Superior temporal gyrus (tissue), 1 donor: ENCODE measurements around the gene SMAD3.

ENCODE experiments used
- DNase-seq: peaks from one replicate; pipeline ENCODE4 v3.0.0-alpha.2; 2016; ENCODE audit errors: extremely low spot score

SMAD3 gene

DNA sequence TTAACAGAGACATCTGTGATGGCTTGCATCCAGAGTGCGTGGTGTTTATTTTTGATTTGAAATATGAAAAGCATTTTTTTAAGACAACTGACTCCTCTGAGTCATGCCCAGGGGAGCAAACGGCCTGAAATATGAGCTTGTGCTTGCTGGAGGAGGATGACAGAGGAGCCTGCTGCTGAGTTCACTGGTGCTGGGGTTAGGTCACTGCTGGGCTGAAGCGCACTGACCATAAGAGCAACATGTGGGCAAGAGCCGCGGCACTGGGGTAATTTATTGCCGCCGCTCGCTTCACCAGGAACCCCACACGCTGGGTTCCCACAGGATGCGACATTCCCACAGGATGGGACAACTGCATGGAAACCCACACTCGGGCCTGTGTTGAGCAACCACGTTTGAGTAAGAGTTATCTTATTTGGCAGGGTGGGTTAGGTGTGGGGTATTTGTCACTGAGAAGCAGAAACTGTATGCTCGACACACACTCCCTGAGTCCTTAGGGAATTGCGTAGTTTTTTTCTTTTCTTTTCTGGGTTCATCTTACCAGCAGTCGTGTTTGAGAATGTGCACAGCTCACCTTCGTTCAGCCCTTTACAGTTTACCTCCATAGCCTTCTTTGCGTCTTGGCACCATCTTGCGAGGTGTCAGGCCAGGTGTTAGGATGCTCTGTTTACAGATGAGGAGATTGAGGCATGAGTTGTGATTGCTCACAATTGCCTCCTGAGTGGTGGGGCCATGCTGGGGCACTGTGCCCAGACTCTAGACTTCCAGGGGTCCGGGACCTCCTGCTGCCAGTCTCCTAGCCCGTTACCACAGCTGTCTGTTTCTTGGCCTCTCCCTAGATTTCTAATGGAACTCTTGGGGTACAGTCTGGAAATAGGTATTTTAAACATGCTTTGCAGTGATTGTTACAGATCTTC, 60.4 kb downstream of the SMAD3 start:
- DNase-seq = peak; percentile 55

DNA sequence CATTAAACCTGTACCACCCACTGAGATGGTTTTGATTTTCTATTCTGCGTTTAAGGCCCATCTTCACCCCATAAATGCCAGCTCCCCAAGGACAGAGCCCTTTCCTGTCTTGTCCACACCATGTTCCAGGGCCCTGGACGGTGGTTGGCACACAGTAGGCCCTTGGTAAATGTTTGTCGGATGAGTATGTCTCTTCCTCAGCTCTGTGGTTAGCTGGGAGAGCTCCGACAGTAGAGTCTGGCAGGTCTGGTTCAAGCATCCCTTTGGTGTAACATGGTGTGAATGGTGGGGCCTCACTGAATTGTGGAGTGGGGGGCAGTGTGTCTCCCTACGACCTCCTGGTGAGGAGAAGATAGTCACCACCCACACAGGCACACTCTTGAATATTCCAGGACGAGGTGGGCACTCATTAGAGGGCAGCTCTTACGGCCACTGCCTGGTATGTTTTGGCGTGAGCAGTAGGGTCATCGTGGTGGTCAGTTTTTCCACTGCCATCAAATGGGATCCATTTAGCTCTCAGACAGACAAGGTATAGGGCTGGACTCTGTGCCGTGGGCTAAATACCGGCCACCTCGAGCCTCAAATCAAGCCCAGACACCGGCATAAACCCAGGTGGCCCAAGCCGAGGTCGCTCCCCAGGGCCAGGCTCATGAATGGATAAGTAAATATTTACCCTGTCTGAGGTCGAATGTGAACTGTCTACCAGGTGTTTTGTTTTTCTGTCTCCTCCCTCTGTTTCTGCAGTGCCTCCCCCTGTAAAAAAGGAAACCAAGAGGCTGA, 61.3 kb downstream of the SMAD3 start:
- no peak for DNase-seq

DNA sequence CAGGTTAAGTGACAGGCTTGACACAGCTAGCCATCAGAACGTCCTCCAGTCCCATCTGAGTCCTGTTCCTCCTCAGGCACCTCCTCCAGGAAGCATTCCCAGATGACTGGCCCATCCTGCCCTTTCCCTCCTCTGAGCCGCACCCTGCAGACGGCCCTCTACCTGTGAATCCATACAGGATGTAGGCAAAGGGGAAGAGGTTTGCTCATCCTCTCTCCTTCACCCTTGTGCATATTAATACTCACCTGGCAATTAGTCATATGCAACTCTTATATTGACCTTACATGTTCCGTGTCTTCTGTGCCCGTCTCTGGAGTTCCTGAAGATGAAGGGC, 61.9 kb downstream of the SMAD3 start:
- no peak for DNase-seq

DNA sequence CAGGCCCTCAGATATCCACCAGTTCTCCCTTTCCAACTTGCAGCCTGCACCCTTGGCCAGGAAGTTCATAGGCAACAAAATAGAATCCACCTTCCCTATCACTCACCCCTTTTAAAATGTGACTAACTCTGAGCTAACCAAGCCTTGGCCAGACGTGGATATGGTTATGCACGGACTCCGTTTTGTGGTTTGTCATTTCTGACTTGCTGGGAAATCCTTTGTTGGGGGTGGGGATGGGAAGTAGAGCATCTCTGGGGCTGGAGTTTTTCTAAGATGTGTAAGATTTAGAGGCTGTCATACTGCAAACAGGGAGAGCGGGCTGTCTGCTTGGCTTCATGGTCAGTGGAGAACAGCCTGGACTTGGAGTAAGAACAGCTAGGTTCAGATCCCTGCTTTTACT, 62.6 kb downstream of the SMAD3 start:
- DNase-seq = no peak

DNA sequence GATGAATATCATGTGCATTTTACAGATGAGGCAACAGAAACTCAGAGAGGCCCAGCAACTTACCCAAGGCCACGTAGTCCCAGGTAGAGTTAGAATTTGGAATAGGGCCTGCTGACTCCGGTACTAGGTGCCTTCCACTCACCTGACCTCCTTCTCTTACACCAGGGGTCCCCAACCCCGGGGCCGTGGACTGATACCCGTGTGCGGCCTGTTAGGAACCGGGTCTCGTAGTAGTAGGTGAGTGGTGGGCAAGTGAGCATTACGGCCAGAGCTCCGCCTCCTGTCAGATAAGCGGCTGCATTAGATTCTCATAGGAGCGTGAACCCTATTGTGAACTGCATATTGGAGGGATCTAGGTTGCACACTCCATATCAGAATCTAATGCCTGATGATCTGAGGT, 64.8 kb downstream of the SMAD3 start:
- DNase-seq = no peak

DNA sequence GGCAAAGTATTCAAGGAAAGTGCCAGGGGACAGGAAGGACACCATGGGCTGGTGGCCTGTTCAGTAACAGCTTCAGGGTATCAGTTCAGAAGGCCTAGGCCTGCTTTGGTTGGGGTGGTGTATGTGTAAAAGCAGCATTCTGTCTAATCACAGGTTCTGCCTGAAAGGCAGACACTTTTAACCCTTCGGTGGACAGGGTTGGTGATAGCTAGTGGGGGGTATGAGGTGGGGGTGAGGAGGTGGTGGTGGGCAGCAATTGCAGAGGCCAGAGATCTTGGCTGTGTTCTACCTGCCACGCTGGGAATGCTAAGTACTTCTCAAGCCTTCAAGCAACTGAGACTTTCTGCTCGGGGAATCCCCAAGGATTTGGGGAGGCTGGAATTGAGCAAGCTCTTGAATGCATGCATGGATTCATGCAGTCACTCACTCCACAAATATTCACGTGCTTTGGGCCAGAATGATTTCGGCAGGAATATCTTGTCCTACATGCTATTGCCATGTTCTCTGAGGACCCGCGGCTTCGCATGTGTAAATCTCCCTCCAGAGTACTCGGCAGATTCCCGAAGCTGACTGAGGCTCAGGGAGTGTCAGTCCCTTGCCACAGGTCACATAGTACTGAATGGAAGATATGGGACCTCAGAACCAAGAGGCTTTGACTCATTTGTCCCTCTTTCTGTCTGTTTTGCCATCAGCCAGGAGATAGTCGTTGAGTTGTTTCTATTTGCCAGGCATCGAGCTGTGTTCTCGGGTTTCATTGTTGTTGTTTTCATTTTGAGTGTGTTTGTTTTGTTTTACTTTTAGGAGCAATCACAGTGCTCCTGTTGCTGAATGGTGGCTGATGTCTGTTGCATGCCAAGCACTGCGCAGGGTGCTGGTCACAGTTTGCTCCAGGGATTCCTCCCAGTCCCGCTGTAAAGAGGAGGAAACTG, 65.5 kb downstream of the SMAD3 start:
- no peak for DNase-seq

DNA sequence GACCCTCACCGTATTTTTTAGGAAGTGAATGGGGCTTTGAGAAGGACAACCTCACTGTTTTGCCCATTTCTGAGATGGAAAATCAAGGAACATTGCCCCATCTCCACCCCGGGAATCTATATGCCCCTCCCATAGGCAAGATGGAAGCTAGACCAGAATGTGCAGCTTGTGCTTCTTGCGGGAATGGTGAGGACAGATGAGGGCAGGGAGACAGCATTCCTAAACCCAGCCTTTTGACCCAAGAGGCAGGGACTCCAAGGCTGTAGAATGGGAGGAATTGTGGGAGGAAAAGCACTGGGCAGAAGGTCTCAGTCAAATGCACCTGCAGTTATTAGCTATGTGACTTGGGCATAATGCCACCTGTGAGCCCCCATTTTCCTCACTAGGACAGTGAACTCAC, 66.9 kb downstream of the SMAD3 start:
- no peak for DNase-seq

DNA sequence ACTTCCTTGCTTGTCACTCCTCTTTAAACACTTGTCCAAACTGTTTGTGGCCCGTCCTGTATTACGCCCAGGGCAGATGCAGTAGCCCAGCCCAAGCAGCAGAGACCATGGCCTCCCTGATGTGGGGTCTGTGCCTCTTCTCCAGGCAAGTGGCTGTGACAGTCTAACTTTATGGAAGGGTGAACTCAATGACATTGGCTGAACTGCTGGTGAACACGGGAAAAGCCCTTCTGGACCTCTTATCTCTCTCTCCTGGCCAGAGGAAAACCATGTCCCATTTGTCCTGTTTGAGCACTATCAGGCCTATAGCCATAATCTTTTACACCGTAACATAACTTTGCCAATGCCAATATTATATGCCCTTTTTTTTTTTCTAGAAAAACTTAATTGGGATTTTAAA, 67.6 kb downstream of the SMAD3 start:
- DNase-seq = no peak

DNA sequence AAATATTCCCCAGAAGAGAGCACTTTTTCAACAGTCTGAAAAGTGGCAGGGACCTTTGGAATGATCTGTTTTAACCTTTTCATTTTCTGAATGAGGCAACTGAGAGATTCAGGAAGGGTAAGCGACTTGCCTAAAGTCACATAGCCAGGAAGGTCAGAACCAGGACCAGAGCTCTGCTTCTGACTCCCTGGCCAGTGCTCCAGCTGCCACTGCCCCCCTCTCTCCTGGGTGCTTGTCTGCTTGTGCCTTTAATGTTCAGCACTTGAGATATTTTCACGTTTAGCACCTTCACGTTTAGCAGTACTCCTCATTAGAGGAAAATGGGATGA, 68.3 kb downstream of the SMAD3 start:
- no peak for DNase-seq

DNA sequence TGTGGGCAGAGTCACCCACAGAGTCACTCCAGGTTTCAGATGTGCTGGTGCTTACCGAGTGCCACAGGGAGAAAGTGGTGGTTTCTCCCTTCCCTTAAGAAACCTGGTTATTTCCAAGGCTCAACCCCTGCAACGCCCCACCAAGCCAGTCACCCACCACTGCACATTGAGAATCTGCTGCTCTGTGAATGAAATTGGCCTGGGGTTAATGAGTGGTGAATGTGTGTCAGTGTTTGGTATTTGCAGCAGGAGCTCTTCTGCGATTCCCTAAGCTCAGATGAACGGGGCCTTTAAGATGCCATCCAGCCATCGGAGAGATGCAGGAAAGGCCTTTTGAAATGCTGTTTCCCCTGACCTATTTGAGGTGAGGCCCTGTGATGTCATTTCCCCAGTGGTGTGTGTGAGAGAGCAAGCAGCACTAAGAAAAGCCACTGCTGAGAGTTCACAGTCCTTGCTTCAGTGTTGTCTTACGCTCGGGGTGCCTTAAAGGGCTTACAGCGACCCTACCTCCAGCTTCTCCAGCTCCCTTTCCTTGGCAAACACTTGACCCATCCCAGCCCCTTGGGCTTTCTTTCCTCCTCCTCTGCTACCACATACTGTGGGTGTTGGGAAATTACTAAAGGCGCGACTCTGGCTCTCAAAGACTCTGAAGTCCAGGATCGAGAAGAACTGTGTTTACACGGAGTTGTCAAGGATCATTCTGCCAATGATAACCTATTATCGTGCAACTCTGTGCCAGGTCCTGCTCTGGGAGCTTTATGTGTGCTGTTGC, 68.9 kb downstream of the SMAD3 start:
- no peak for DNase-seq

DNA sequence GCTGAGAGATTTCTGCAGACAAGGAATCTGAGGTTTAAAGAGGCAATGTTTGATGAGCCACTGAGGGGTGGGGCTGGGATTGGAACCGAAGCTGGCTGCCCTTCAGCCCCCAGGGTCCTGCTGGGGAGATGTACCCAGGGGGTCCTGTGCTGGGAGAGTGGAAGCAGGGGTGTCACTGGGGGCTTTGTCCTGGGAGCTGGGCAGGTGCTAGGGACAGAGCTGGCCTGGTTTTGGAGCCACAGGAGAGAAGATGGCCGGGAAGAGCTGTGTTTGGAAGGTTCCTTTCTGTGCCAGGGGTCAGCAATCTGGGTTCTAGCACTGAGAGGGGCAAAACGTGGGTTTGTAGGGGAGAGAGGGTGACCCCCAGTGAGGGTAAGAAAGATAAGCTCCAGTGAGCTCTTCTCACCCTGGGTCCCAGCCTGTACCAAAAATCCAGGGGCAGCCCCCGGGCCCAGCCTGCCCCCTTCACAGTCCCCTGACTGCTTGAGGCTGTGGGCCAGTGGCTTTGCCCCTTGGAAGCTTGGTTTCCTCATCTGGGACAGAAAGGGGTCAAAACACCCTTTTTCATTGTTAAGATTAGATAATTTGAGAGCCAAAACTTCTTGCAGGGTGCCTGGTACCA, 69.6 kb downstream of the SMAD3 start:
- no peak for DNase-seq

DNA sequence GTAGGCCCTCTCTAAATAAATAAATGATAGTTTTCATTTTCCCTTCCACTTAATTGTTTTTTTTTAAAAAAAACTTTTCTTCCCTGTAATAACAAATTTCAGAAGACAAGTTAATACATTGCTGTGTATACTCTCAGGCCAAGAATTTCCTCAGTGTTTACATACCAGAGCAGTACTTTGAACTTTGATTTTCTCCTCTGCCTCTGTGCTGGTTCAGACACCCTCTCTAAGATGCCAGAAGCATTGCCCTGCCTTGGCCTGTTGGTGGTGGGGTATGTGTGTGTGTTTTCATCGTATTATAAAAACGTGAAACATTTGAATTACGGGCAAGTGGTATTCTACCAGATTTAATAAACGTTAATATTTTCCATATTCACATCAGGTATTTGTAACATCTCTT, 70.1 kb downstream of the SMAD3 start:
- DNase-seq = no peak

DNA sequence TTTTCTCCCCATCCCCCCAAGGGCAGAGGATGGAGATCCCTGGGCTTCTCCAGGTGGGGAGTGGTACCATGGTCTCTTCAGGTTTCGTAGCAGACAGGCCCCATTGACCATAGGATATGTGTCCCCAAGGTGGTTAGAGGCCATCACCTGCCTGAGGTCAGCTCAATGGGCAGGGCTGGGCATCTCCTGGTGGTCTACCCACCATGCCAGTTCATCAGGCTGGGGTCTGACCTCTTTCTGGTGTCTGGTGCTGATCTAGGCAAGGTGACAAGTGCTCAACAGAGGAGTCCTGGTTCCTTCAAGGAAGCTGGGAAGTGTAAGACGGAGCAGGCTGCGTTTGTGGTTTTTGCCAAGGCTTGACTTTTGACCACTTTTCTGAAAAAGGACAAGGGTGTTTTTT, 71.4 kb downstream of the SMAD3 start:
- no peak for DNase-seq

DNA sequence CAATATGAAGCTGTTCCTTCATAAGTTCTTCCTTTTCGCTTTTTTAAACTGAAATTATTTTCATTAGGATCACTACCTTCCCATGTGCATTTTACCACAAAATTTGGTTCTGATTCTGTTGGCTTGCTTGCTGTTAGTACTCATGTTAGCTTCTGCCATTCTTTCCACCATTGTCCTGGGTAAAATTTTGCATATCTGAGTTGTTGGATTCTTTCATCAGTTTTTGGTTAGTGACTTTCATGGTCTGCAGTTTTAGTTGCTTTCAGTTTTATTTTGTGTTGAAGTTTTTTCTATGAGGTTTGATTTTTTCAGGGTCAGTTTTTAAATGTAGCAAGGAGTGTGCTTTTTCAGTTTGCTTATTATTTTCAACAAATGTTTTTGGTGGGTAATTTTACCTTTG, 71.9 kb downstream of the SMAD3 start:
- no peak for DNase-seq

DNA sequence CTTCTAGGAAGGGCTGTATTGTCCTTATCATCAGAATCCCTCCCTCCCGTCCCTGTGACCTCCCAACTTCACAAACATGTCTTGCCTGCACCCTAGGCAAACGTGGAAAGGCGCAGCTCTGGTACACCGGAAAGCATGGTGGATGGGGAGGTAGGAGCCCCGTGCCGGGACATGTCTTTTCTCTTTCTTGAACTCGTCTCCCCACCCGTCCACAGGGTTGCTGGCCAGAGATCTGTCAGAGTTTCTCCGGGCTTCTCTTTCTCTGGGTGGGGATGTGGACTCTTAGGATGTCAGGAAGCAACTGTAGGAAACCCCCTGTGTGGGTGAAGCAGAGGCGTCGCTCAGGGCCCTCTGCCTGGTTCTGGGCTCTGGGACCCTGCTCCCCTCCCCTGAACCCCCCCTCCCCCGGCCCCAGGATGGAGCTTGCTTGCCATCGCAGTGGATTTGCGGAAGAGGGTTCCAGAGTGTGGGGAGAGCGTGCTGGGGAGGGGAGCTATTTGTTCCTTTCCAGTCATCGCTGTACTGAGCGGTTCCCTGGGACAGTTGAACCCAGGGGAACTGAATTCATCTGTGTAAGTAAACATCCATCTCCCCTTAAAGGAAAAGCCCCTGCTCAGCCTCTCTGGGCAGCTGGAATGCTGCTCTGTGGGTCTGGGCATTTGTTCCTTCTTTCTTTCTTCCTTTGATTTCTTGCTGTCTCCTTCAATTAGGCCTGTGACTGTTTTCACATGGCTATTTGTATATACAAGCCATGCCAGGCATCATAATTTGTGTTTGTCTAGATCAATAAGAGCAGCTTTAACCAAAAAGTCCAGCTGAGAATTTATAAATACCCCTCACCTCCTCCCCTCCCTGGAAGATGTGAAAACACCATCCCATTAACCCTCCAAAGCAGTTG, 72.8 kb downstream of the SMAD3 start:
- DNase-seq = no peak

DNA sequence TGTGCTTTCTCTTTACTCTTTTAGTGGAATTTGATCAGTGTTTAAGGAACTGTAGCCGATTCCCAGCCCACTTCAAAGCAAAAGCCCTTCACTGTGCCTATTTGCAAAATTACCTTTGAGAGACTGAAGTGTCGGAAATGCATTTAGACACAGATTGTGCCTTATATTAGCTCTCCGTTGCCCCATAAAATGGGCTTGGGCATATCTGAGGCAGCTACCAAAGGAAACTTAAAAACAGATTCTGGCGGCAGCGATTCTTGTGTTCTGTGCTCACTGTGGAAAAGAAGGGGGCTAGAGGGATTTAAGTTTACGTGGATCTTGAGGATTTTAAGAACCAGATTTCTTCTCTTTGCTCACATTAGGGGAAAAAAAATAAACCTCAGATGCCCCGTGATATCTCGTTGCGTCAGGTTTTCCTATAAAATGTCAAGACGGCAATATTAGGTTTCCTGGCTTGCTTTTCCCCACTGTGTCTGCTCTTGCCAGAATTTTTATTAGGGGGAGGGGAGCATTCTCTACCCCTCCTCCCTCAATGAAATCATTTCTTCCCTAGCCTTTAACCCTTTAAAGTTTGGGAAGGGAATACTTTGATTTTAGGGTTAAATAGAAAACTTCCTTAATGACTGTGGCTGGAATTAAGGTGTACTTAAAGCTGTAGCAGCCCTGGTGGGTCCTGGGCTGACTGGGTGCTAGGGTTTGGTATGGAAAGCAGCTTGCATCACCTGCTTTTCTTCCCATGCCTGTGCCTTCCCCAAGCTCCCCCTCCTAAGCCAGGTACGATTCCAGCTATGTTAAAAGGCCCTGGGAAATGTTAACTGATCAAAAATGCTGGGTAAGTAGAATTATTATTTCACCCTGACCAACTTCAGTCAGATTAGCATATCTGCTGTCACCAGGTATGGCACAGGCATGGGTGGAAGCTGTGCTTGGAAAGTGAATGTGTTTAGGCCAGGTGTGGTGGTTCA, 73.8 kb downstream of the SMAD3 start:
- no peak for DNase-seq

DNA sequence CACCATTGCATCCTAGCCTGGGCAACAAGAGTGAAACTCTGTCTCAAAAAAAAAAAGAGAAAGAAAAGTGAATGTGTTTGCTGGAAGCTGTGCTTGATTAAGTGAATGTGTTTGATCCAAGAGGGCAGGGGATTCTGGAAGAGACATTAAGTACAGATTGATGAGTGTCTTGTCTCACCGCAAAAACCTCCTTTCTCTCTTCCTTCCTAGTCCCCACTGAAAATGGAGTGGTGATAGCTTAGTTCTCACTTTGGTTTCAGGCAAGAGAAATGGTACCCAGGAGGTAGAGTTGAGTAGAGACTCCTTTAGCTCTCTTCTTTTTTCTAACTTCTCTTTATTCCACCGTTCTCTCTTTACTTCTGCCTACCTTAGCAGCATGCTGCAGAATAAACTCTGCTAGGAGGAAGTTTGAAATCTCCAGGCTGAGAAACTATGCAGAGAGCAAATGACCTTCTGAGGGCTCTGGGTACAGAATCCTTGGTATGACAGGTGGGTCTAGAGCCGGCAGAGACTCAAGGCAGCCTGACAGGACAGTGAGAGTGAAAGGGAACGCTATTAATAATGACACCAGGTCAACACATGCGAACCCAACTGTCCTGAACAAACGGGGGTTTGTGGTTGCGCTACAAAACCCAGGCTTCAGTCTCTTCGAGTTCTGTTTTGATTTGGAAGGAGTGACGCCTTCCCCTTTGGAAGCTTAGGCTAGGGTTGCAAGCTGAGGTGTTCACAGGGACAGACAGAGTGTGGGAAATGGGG, 74.9 kb downstream of the SMAD3 start:
- no peak for DNase-seq
